ENCODE data around the gene PLA2G4E.

GRCh38 chr15:42014406-42014805 is 6.4 kb downstream of the PLA2G4E start:
- TF ChIP-seq RAD51 (IDR thresholded peaks at IDR 0.05; ENCODE audit: borderline replicate concordance, low read depth) = no peak
- TF ChIP-seq MEIS2 (IDR thresholded peaks at IDR 0.05; ENCODE audit: partially characterized antibody) = no peak
- no peak for TF ChIP-seq CTCF (IDR thresholded peaks at IDR 0.05 in 2 of 3, conservative IDR thresholded peaks at IDR 0.05 in 1 of 3; ENCODE audit: insufficient read depth in 2 of 3, low read depth in 1 of 3, low read length in 3 of 3)
- TF ChIP-seq RAD21 (CRISPR knock-in tag; conservative IDR thresholded peaks at IDR 0.05 in 1 of 2, IDR thresholded peaks at IDR 0.05 in 1 of 2) = no peak
- no peak for TF ChIP-seq POLR2A (conservative IDR thresholded peaks at IDR 0.05)
- no peak for TF ChIP-seq STAT6 (CRISPR knock-in tag; IDR thresholded peaks at IDR 0.05)
- TF ChIP-seq ZNF408 (CRISPR knock-in tag; IDR thresholded peaks at IDR 0.05; ENCODE audit: low read depth) = no peak
- TF ChIP-seq SMARCC2 (IDR thresholded peaks at IDR 0.05; ENCODE audit: low read depth) = no peak
- TF ChIP-seq FUS (optimal IDR thresholded peaks at IDR 0.05; ENCODE audit: low read depth, low read length) = no peak
- no peak for TF ChIP-seq MED1 (CRISPR knock-in tag; IDR thresholded peaks at IDR 0.05; ENCODE audit: borderline replicate concordance)
- TF ChIP-seq ZKSCAN3 (CRISPR knock-in tag; IDR thresholded peaks at IDR 0.05) = no peak
- TF ChIP-seq NR1H2 (CRISPR knock-in tag; IDR thresholded peaks at IDR 0.05) = no peak
- TF ChIP-seq SAFB (IDR thresholded peaks at IDR 0.05; ENCODE audit: borderline replicate concordance, low read depth, low read length) = no peak
- no peak for TF ChIP-seq HDGF (IDR thresholded peaks at IDR 0.05)
